Stimulated activated CD4-positive, alpha-beta T cell treated with anti-CD3 and anti-CD28 coated beads, TNF-alpha, amount 100 ng/mL, for 24 hours (primary cell): ENCODE data around the gene KIF13A.
"Not testable (repeated sequence)": the region's sequence is repeated elsewhere in the genome, so short reads cannot be mapped to it uniquely, and the experiment has no call there.

Experiments
- DNase-seq, 3 experiments: peaks; one replicate each; pipeline ENCODE4 v3.0.0-alpha.2; 2020; ENCODE audit warnings: low read depth in 3 of 3

The KIF13A gene

DNA sequence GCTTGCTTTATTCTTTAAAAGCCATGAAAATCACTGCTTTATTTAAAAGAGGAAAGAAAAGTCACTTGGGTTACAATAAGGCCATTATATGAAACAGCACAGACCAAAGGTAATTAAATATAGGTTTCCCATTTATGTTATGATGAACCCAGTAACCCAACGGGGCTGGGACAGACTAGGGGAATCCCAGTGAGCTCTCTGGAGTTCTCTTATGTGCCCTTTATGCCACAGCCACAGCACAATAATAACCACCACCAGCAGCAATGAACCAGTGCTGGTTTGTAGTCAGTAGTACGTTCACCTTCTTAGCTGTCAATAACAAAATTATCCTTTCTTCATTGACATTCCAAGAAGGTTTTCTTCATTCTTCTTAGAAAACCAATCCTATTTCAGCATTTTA, 87.4 kb downstream of the KIF13A start:
- DNase-seq = no peak

- no peak for DNase-seq
Observed at GRCh38 chr6:17899491-17899890, 87.9 kb downstream of the KIF13A start.

DNA sequence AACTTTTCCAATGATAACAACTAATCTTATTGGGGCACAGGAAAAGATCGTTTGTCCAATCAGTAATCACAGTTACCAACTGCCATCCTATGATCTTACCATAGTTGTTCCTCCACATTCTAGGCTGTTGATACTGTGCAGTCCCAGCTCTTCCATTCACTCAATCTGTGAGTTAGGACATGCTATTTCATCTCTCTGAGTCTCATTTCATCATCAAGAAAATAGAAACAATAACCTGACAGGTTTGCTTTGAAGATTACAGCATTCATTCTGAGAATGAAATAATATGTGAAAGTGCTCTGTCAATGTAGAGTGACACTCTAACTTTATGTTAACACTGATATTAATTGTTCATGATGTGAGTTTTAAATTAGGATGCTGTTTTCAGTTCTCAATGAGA, 89.8 kb downstream of the KIF13A start:
- no peak for DNase-seq

DNA sequence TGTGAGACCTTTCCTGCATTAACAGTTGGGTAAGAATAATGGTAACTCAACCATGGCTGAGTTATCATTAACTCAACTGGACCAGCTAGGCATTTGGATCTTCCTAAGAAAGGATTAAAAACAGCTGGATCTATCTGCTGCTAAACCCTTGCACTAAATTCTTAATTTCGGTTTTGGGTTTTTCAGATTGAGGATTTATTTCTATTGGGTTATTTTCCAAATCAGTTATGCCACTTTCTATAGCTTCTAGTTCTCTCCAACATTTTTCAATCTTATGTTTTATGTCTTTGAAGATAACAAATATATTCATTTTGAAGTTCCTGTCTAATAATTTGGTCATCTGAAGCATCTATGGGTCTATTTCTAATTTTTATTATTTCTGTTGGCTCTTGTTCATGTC, 92.5 kb downstream of the KIF13A start:
- DNase-seq = no peak

GRCh38 chr6:17894191-17894590, 93.2 kb downstream of the KIF13A start:
- no peak for DNase-seq

DNA sequence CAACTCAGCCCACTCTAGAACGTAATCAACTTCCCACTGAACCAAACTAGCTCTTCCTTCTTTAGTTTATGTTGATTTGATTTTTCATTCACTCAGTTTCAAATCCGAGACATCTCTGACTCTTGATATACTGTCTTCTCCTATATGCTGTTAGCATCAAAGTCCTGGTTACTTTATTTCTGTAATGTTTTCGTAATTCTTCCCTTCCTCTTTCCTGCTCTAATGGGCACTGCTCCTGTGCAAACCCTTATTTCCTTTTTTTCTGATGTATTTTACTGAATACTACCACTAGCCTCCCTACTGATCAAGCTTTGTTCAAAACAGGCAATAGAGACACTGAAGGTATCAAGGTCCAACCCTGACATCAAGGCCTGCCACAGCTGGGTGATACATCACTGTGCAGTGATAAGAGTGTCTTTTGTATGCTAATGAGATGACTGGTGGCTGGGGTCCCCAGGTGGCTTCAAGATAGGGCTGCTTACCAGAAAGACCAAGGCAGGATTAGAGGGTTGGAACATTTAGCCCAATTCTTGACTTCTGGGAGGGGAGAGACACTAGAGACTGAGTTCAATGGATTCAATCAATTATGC, 95.2 kb downstream of the KIF13A start:
- DNase-seq = no peak

DNA sequence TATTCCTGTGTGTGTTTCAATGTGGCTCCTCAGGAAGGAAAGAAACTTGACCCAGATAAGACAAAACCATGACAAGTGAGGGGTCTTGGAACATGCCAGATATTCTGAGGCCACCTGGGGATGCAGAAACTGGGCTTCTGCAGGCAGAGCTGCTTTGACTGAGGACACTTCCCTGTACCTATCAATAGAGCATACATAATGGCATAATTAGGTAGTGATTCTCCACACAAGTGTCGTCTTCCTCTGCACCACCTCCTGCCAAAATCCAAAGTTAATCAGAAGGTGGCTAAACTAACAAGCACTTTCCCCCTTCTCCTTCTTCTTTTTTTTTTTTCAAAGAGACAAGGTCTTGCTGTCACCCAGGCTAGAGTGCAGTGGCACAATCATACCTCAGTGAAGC, 97.1 kb downstream of the KIF13A start:
- no peak for DNase-seq

GRCh38 chr6:17889777-17890176, 97.7 kb downstream of the KIF13A start:
- DNase-seq = not testable (repeated sequence)

- DNase-seq = no peak
Observed at GRCh38 chr6:17886891-17887290, 100.5 kb downstream of the KIF13A start.

- no peak for DNase-seq
Observed at GRCh38 chr6:17885889-17886576, 101.4 kb downstream of the KIF13A start.

- DNase-seq = no peak
Observed at GRCh38 chr6:17884498-17885478, 102.6 kb downstream of the KIF13A start.

DNA sequence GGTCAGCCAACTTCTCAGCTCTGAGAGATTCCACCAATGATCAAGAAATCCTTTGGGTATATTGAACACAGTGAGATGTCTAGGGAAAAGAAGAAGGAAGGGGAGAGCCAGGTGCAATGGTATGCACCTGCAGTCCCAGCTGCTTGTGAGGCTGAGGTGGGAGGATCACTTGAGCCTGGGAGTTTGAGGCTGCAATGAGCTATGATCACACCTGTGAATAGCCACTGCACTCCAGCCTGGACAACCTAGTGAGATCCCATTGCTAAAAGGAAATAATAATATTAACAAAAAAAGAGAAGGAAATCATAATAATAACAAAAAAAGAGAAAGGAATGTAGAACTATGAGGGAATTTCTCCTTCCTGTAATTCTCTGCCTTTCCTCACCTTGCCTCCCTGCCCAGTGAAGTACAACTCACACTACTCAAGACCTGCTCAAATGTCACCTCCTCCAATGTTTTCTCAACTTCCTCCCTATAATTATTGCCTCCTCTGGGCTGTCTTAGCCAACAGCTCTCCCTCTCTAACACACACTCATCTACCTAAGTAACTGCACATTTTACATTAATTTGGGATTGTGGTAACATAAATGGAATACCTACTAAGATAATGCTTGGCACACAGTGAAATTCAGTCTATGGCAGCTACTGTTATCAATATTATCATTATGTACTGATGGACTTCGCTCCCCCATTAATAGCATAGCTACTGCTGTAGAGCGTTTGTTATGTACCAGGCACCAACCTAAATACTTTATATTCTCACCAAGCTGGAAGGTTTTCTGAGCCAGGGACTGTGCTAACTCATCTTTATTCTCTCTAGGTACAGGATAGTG, 103.6 kb downstream of the KIF13A start:
- no peak for DNase-seq

GRCh38 chr6:17881085-17881858, 106.2 kb downstream of the KIF13A start:
- no peak for DNase-seq

GRCh38 chr6:17879184-17879583, 108.3 kb downstream of the KIF13A start:
- DNase-seq = no peak

- DNase-seq = no peak
Observed at GRCh38 chr6:17878734-17879133, 108.7 kb downstream of the KIF13A start.

DNA sequence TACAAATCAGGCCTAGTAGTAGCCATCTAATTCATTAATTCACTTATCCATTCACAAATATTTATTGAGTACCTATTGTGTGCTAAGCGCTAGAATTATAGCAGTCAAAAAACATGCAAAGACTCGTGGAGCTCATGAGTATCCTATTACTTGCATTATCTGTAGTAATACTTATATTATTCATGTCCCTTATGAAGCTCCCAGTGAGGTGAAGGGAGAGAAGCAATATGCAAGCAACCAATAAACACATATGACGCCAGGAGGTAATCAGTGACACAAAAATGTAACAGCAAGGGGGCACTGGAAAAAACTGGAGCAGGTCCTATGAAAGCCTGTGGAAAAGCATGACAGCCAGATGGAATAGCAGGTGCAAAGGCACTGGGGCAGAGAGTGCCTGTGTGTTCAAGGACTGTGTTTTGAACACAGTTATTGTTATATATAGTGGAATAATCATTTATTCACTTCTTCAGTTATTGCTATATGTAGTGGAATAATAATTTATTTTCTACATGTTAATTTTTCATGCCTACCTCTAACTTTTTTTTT, 109.5 kb downstream of the KIF13A start:
- no peak for DNase-seq

DNA sequence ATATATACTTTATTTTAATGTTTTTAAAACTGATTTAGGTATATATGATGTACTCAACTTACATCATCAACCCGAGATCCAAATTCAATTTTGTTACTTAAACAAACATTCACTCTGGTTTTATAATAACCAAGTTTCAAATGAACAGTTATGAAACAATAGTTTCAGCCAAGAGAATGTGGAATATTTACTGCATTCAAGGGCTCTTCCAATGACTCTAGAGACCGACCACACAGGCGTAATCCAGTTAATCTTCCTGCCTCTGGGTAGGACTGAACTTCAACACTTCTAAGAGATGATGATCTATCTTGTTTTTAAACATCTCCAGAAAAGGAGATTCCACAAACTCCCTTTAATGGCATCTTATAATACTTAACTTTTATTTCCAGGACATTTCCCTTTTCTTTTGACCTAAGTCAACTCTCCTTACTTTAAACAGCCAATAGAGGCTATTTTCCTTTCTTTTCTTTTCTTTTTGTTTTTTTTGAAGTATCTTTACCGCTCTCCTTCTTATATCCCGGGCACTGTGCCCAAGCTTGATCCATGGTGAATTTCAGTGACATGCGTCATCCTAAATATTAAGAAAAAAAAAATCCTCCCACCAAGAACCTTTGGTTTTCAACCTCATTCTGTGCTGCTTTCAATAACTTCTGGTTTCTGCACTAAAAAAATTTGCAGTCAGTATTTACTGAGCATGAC, 110.1 kb downstream of the KIF13A start:
- no peak for DNase-seq

DNA sequence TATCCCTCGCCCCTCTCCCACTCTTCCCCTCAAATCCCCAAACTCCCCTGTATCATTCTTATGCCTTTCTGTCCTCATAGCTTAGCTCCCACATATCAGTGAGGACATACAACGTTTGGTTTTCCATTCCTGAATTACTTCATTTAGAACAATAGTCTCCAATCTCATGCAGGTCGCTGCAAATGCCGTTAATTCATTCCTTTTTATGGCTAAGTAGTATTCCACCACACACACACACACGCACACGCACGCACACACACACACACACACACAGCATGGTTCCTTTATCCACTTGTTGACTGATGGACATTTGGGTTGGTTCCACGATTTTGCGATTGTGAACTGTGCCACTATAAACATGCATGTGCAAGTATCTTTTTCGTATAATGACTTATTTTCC, 112.7 kb downstream of the KIF13A start:
- no peak for DNase-seq

DNA sequence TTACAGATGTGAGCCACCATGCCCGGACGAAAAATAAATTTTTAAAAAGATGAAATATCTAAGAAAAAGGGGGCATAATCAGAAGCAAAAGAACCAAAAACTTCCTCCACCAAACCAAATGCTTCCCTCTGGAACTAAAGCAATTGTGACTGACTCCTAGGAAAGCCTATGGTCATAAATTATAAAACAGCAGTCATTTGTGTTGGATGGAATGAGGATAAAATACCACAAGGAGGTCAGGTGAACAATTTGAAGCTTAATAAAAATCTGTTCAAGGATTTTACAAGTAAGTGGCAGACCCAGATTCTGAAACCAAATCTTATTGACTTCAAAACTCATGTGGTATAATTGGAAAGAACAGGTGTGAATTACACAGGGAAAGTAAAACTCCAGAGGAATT, 114.5 kb downstream of the KIF13A start:
- DNase-seq = no peak

DNA sequence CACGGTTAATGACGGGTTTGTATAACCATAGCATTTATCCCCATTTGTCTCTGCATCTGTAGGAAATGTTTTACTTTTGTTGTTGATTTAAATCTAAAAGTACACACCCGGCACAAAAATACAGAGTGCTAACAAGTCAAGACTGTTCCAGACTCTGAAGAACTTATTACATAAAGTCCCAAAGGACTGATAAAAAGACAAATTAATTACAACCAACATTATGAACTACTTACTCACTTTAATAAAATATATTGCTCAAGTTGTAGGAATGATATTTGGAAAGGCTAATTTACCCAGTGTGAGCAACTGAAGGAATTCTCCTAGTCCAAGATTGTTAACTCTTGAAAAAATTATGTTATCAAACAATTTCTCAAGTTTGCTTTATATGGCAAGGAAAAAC, 115.6 kb downstream of the KIF13A start:
- no peak for DNase-seq
